Panc1 (cell line): ENCODE results near the gene UNC45B. TPM values are rescaled to one million over a fixed set of nuclear protein-coding genes. Genes with fewer than 3 reads are reported as not detected.
"Not testable (repeated sequence)": the region's sequence is repeated elsewhere in the genome, so short reads cannot be mapped to it uniquely, and the experiment has no call there.

Experiments
- ATAC-seq: fragments of 200-7000 bp; cut with Tn5 transposase; 2 replicates; pipeline ENCODE4 v1.9.1; 2020; ENCODE audit warnings: mild to moderate bottlenecking, moderate library complexity
- BruUV-seq: library from RNA; stranded (reverse); fragments of 400-500 nt; replicated peaks from 2 replicates; lab custom pipeline; 2021; lab: Mats Ljungman, UMichigan
- CTCF ChIA-PET: fragments of 300-600 bp; sonication (Branson Sonifier 250); formaldehyde crosslinking; loops from one replicate; lab custom pipeline; 2022; ENCODE audit warnings: antibody characterized with exemption; lab: Charles Lee
- POLR2A ChIA-PET: fragments of 300-600 bp; sonication (Branson Sonifier 250); formaldehyde crosslinking; loops from one replicate; lab custom pipeline; 2022; ENCODE audit warnings: antibody characterized with exemption; lab: Charles Lee
- DNase-seq: peaks from one replicate; pipeline ENCODE4 v3.0.0-alpha.2; 2010; ENCODE audit warnings: low read depth, low spot score
- H3K27ac ChIP-seq: 2 replicates; pipeline ENCODE4 v1.5.1; 2011; ENCODE audit warnings: mild to moderate bottlenecking, low read length, inconsistent platforms
- H3K27me3 ChIP-seq: fragments of 200-500 bp; sonication (Bioruptor generic); 2 replicates; pipeline ENCODE4 v1.6.0; 2014; ENCODE audit warnings: low read length, inconsistent platforms; ENCODE audit not compliant: control insufficient read depth, insufficient read depth
- H3K36me3 ChIP-seq: fragments of 200-500 bp; sonication (Bioruptor generic); 2 replicates; pipeline ENCODE4 v1.5.1; 2014; ENCODE audit warnings: inconsistent platforms, mild to moderate bottlenecking, low read length, moderate library complexity; ENCODE audit not compliant: control insufficient read depth, insufficient read depth
- H3K4me1 ChIP-seq: 2 replicates; pipeline ENCODE4 v1.5.1; 2011; ENCODE audit warnings: inconsistent platforms, mild to moderate bottlenecking, low read length, moderate library complexity; ENCODE audit not compliant: control insufficient read depth, insufficient read depth
- H3K4me3 ChIP-seq, 2 experiments: 2 replicates each; pipeline ENCODE4 v1.5.1; 2011 to 2012; ENCODE audit warnings: low read depth in 2 of 2, low read length in 2 of 2, mild to moderate bottlenecking in 2 of 2, inconsistent platforms in 1 of 2, moderate library complexity in 1 of 2
- H3K9me3 ChIP-seq: fragments of 200-500 bp; sonication (Bioruptor generic); 2 replicates; pipeline ENCODE4 v1.5.1; 2014; ENCODE audit warnings: low read depth, mild to moderate bottlenecking, inconsistent platforms, low read length, moderate library complexity; ENCODE audit not compliant: control insufficient read depth, insufficient read depth
- CTCF ChIP-seq: fragments of 450-650 bp; IDR thresholded peaks from 2 replicates; pipeline ENCODE4 v1.5.1; 2017; ENCODE audit warnings: mild to moderate bottlenecking
- POLR2AphosphoS5 ChIP-seq: IDR thresholded peaks from 2 replicates; pipeline ENCODE4 v1.6.1; 2012; ENCODE audit warnings: mild to moderate bottlenecking, low read depth, low read length, moderate library complexity
- REST ChIP-seq, 2 experiments: IDR thresholded peaks; 2 replicates each; pipeline ENCODE4 v1.6.1; 2011 to 2012; ENCODE audit warnings: low read depth in 2 of 2, control low read depth in 1 of 2, low read length in 1 of 2, mild to moderate bottlenecking in 1 of 2, moderate library complexity in 1 of 2; ENCODE audit not compliant: insufficient read depth in 1 of 2
- SIN3A ChIP-seq: IDR thresholded peaks from 2 replicates; pipeline ENCODE4 v1.6.1; 2012; ENCODE audit warnings: low read depth, mild to moderate bottlenecking, low read length, moderate library complexity, borderline replicate concordance; ENCODE audit not compliant: insufficient read depth
- TCF7L2 ChIP-seq: IDR thresholded peaks from 2 replicates; pipeline ENCODE4 v1.6.1; 2011; ENCODE audit warnings: mild to moderate bottlenecking, low read depth, low read length, inconsistent platforms
- in situ Hi-C: cut with HindIII; loops from 2 replicates; pipeline ENCODE4 v1.10.0; 2016; ENCODE audit warnings: low sequenced_read_pairs, low pct_unique_long_range_greater_than_20kb
- intact Hi-C: fragments of 100-400 bp; cut with micrococcal nuclease; formaldehyde crosslinking; loops from one replicate; pipeline ENCODE4 v1.10.0; 2022; ENCODE audit not compliant: unreplicated experiment
- total RNA-seq: library from RNA; stranded (reverse); gene quantifications from one replicate; pipeline ENCODE4 v1.2.1, GENCODE V29; 2021; ENCODE audit not compliant: unreplicated experiment

The UNC45B gene
- total RNA-seq, 1 experiment from 2014 or later: not detected

GRCh38 chr17:35103271-35103670, 44.3 kb upstream of the UNC45B start:
- intact Hi-C loops: no loop called here

GRCh38 chr17:35104844-35105450, 42.7 kb upstream of the UNC45B start:
- Histone ChIP-seq H3K4me1 (no peaks in the 10 kb centered on the region), H3K27ac (no peak overlapping the region), H3K36me3 (no peaks in the 10 kb centered on the region), H3K9me3 (no peaks in the 10 kb centered on the region), H3K4me3 (no peak overlapping the region), H3K27me3 (no peaks in the 10 kb centered on the region)
- ATAC-seq (no peak), DNase-seq (no peak)
- ChIA-PET POLR2A (no interaction called here), CTCF (no interaction called here)
- TF ChIP-seq POLR2AphosphoS5: no peak
- no peak for TF ChIP-seq TCF7L2
- no peak for TF ChIP-seq CTCF
- no peak for TF ChIP-seq REST (IDR thresholded peaks at IDR 0.05; ENCODE audit: insufficient read depth in 1 of 2, low read depth in 2 of 2, low read length in 1 of 2)
- TF ChIP-seq SIN3A: no peak
- BruUV-seq: no TSS peak
- intact Hi-C loops: no loop called here
- in situ Hi-C loops: no loop called here

More at GRCh38 chr17:35103271-35103670, 44.3 kb upstream of the UNC45B start:
- no peaks in the 10 kb centered on the region for H3K9me3 ChIP-seq
- no peaks in the 10 kb centered on the region for H3K4me1 ChIP-seq
- in situ Hi-C loops: no loop called here
- ChIA-PET CTCF (interaction anchor here (1.6 kb wide), 1 partner anchor 14 kb away, joined by 6 read pairs; no protein-coding TSS in a partner anchor), POLR2A (no interaction called here)
- no peaks in the 10 kb centered on the region for H3K27me3 ChIP-seq
- H3K4me3 ChIP-seq: no peak overlapping the region
- H3K27ac ChIP-seq: no peak overlapping the region
- DNase-seq: no peak
- no TSS peak for BruUV-seq
- H3K36me3 ChIP-seq: no peaks in the 10 kb centered on the region
- TF ChIP-seq REST (IDR thresholded peaks at IDR 0.05; ENCODE audit: insufficient read depth in 1 of 2, low read depth in 2 of 2, low read length in 1 of 2): no peak
- no peak for TF ChIP-seq POLR2AphosphoS5
- no peak for TF ChIP-seq CTCF
- no peak for ATAC-seq

GRCh38 chr17:35110791-35111190, 36.8 kb upstream of the UNC45B start:
- POLR2A ChIA-PET, intact Hi-C loops, DNase-seq, in situ Hi-C loops, H3K9me3 ChIP-seq, H3K36me3 ChIP-seq, BruUV-seq, ATAC-seq, H3K4me3 ChIP-seq, H3K4me1 ChIP-seq, H3K27me3 ChIP-seq, CTCF ChIA-PET, H3K27ac ChIP-seq: not testable (repeated sequence)
